ENCODE results near the gene SLC22A8.
"Not testable (repeated sequence)": the region's sequence is repeated elsewhere in the genome, so short reads cannot be mapped to it uniquely, and the experiment has no call there.

The SLC22A8 gene, protein sequence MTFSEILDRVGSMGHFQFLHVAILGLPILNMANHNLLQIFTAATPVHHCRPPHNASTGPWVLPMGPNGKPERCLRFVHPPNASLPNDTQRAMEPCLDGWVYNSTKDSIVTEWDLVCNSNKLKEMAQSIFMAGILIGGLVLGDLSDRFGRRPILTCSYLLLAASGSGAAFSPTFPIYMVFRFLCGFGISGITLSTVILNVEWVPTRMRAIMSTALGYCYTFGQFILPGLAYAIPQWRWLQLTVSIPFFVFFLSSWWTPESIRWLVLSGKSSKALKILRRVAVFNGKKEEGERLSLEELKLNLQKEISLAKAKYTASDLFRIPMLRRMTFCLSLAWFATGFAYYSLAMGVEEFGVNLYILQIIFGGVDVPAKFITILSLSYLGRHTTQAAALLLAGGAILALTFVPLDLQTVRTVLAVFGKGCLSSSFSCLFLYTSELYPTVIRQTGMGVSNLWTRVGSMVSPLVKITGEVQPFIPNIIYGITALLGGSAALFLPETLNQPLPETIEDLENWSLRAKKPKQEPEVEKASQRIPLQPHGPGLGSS

DNA sequence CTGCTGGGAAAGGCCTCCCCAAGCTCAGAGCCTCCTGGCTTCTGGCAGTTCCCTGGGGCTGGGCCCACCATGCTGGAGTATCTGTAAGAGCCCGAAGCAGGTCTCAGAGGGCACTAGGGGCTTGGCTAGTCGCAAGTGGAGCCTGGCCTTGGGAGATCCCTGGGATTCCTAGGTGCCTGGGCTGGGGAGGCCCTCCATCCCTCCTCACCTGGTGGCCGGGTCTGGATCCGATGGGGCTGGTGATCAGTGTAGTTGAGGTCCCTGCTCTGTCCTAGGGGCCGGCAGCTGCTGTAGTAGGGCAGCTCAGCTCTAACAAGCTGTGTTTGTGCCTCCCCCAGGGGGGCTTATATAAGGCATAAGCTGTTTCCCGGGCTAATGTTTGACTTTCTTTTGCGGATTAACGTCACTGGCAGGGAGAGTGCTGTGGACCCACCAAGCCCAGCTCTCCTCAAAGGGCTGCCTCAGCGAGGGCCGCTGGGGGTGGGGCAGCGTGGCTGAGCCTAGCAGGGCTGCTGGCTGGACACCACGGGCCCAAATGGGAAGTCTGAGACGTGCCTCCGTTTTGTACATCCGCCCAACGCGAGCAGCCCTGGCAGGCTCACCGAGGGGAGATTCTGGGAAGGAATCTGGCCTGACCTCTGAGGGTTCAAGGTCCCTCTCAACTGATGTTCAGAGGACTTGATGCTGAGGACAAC, at the start of gene SLC22A8:
Gene SLC22A8 (minus strand): TSS at position 321 of the 695 bp plus-strand sequence. CDS start 883 bp downstream, outside the sequence.
- peaks cover 10% of the 10 kb centered on the region for H3K27me3 Mint-ChIP-seq
- H3K27ac Mint-ChIP-seq: no peak within 1 kb of the TSS
- H3K4me1 Mint-ChIP-seq (ENCODE audit: low read depth): no peaks in the 10 kb centered on the region
- no peaks in the 10 kb centered on the region for H3K36me3 Mint-ChIP-seq (ENCODE audit: low read depth)
- DNase-seq: no peak
- H3K4me3 Mint-ChIP-seq: no peak within 1 kb of the TSS
- no peaks in the 10 kb centered on the region for H3K9me3 Mint-ChIP-seq

DNA sequence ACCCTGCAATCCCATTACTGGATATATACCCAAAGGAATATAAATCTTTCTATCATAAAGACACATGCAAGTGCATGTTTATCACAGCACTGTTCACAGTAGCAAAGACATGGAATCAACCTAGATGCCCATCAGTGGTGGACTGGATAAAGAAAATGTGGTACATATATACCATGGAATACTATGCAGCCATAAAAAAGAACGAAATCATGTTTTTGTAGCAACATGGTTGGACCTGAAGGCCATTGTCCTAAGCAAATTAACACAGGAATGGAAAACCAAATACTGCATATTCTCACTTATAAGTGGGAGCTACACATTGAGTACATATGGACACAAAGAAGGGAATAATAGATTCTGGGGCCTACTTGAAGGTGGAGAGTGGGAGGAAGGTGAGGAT, 30.6 kb upstream of the SLC22A8 start:
- not testable (repeated sequence) for H3K4me3 Mint-ChIP-seq; H3K9me3 Mint-ChIP-seq; DNase-seq; H3K27ac Mint-ChIP-seq; H3K36me3 Mint-ChIP-seq (ENCODE audit: low read depth); H3K4me1 Mint-ChIP-seq (ENCODE audit: low read depth)
- peaks cover 40% of the 10 kb centered on the region for H3K27me3 Mint-ChIP-seq

DNA sequence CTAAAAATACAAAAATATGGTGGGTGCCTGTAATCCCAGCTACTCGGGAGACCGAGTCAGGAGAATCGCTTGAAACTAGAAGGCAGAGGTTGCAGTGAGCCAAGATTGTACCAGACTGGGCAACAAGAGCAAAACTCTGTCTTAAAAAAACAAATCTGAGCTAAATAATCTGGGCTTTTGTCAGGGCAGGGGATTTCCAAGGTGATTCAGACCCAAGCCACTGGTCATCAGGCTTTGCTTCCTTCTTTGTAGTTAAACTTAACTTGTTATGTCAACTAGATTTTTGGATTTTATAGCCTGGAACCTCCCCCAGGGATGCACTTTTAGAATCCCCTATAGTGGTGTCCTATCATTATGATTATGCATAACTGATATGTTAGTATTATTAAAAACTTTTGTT, 27.0 kb upstream of the SLC22A8 start:
- no peak overlapping the region for H3K4me3 Mint-ChIP-seq
- H3K36me3 Mint-ChIP-seq (ENCODE audit: low read depth): no peaks in the 10 kb centered on the region
- no peaks in the 10 kb centered on the region for H3K4me1 Mint-ChIP-seq (ENCODE audit: low read depth)
- H3K27me3 Mint-ChIP-seq: peaks cover 40% of the 10 kb centered on the region
- no peak for DNase-seq
- peaks cover 4% of the 10 kb centered on the region for H3K9me3 Mint-ChIP-seq
- no peak overlapping the region for H3K27ac Mint-ChIP-seq

DNA sequence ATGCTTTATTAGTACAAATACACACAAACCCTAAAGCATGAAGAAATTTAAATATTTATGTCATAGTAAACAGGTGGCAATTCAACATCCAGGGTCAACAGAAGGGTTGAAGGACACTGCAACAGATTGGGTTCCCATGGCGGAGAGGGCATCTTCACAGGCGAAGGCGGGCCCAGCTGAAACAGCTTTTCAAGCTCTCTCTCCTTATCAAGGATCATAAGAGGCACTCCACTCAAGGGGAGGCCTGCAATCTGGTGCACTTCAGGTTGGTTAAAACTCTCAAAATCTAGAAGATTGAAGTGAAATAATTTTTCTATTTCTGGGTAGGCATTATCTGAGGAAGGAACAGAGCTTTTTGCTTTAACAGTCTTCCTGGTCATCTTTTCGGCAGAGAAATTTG, 16.8 kb upstream of the SLC22A8 start:
- peaks cover 2% of the 10 kb centered on the region for H3K4me1 Mint-ChIP-seq (ENCODE audit: low read depth)
- H3K27me3 Mint-ChIP-seq: peaks cover 31% of the 10 kb centered on the region
- H3K4me3 Mint-ChIP-seq: no peak overlapping the region
- H3K9me3 Mint-ChIP-seq: no peaks in the 10 kb centered on the region
- H3K36me3 Mint-ChIP-seq (ENCODE audit: low read depth): no peaks in the 10 kb centered on the region
- no peak for DNase-seq
- no peak overlapping the region for H3K27ac Mint-ChIP-seq

DNA sequence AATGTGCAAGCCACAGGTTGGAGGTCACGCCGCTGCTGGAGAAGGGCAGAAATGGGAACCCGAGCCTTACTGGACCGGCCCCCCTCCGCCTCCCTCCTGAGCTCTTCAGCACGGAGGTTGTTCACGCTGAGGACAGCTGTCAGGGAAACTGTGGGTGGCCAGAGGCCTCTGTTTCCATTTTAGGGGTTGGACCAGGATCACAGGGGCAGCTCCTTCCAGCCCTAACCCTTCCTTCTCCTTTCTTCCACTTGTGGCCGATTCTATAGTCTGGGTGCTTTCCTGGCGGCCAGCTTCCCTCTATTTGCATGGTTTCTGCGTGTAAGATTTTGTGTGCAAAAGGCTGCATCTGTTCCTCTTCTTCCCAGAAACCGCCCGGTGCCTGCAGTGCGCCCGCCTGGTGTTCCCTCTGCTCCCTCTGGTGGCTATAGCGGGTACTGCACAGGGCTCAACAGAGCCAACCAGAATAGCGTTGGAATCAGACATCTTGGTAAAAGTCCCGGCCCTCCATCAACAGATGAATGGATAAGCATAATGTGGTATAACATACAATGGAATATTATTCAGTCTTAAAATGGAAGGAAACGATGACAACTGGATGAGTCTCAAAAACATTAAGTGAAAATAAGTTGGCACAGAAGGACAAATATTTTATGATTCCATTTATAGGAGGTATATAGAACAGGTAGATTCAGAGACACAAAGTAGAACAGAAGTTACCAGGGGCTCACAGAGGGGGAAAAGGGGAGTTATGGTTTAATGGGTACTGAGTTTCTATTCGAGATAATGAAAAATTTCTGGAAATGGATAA, 8.4 kb upstream of the SLC22A8 start:
- H3K36me3 Mint-ChIP-seq (ENCODE audit: low read depth): no peaks in the 10 kb centered on the region
- H3K4me1 Mint-ChIP-seq (ENCODE audit: low read depth): peaks cover 4% of the 10 kb centered on the region
- H3K9me3 Mint-ChIP-seq: no peaks in the 10 kb centered on the region
- H3K27me3 Mint-ChIP-seq: peaks cover 17% of the 10 kb centered on the region
- H3K27ac Mint-ChIP-seq: no peak overlapping the region
- peak; percentile 91 for DNase-seq
- H3K4me3 Mint-ChIP-seq: no peak overlapping the region

DNA sequence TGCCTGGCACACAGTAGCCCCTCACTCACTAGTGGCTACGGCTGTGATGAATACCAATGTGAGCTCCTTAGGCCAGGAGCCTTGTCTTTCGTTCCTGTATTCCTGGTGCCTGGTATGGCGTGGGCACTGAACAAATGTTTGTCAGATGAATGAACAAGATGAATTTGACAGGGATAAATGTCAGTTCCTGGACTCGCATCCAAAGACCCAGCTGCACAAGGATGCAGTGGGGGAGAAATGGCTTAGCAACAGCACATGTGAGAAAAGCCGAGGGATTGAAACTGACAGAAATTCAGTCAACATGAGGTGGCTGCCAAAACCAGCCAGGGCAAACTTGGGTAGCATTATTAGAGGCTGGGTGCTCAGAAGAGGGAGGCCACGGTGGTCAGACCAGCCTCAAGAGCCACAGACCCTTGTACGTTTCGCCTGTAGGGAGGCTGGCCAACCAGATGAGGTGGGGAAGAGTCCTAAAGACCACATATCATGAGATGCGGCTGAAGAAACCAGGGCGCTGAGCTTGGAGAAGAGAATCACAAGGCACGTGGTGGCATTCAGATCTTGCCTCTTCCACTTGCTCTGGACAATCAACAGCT, 7.7 kb upstream of the SLC22A8 start:
- Mint-ChIP-seq H3K27ac (no peak overlapping the region), H3K9me3 (no peaks in the 10 kb centered on the region), H3K4me3 (no peak overlapping the region), H3K4me1 (ENCODE audit: low read depth) (peaks cover 4% of the 10 kb centered on the region), H3K27me3 (peaks cover 18% of the 10 kb centered on the region), H3K36me3 (ENCODE audit: low read depth) (no peaks in the 10 kb centered on the region)
- no peak for DNase-seq

DNA sequence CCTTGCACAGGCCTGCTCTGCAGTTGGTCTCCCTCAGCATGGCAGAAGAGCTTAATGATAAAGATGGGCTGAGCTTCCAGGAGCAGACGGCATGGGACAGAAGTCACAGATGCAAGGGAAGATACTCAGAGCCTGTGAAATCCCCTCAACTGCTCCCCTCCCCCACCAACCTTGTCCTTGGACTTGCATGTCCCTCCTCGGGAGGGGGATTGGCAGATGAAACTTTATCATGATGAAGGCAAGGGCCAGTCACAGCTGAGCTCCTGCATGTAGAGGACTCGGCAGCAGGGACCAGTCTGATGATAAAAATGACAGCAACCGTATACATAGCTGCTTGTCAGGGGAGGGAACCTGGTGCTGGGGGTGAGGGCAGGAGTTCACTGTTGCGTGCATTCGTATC, 6.8 kb upstream of the SLC22A8 start:
- Mint-ChIP-seq H3K36me3 (ENCODE audit: low read depth) (no peaks in the 10 kb centered on the region), H3K27me3 (peaks cover 20% of the 10 kb centered on the region), H3K4me1 (ENCODE audit: low read depth) (peaks cover 4% of the 10 kb centered on the region), H3K27ac (no peak overlapping the region), H3K9me3 (no peaks in the 10 kb centered on the region), H3K4me3 (no peak overlapping the region)
- DNase-seq: no peak

DNA sequence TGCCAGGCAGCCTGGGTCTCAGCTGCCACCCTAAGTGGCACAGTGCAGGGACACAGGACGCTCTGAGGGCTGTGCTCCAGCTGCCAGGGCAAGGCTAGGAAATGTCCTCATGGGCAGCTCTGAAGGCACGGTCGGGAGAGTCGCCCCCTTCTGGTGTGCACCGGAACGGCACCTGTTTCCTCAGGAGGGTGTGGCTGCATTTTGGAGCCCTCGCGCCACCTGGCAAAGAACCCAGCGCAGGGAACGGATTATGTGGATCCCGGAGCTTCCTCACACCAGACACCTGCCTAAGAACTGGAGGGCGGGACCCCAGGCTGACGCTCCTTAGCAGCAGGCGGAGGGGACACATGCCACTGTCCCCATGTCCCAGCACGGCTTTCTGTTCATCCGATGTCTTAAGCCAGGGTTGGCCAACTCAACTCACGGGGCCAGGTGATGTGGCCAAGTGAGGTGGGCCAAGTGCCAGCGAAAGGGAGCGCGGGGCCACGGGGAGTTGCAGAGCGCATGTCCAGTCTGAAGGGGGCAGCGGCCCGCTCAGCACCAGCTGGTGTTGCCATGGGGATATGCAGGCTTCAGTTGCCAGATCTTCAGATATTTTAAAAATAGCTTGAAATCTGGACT, 5.1 kb upstream of the SLC22A8 start:
- H3K36me3 Mint-ChIP-seq (ENCODE audit: low read depth): no peaks in the 10 kb centered on the region
- peak; percentile 57 for DNase-seq
- H3K27ac Mint-ChIP-seq: no peak overlapping the region
- H3K9me3 Mint-ChIP-seq: no peaks in the 10 kb centered on the region
- H3K27me3 Mint-ChIP-seq: peaks cover 20% of the 10 kb centered on the region
- H3K4me3 Mint-ChIP-seq: no peak overlapping the region
- peaks cover 4% of the 10 kb centered on the region for H3K4me1 Mint-ChIP-seq (ENCODE audit: low read depth)

DNA sequence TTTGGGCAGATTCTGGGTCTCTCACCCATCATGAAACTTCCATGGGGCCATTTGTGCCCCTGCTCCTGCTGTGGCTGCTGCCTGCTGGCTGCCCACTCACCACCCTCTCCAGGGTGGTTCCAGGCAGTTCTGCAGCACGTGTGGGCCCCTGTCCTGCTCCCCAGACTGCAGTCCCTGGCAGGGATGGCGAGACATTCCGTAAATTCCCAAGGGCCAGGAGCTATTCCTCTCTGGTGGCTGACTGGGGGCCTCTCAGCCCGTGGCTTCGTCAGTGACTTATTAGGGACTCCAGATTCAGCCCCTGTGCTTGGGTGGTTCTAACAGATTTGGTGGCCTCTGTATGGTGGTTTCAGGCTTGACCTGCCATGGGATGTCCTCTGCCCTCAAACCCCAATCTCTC, 3.9 kb upstream of the SLC22A8 start:
- no peak overlapping the region for H3K4me3 Mint-ChIP-seq
- no peak overlapping the region for H3K27ac Mint-ChIP-seq
- no peaks in the 10 kb centered on the region for H3K9me3 Mint-ChIP-seq
- peaks cover 4% of the 10 kb centered on the region for H3K4me1 Mint-ChIP-seq (ENCODE audit: low read depth)
- peaks cover 20% of the 10 kb centered on the region for H3K27me3 Mint-ChIP-seq
- no peak for DNase-seq
- no peaks in the 10 kb centered on the region for H3K36me3 Mint-ChIP-seq (ENCODE audit: low read depth)

DNA sequence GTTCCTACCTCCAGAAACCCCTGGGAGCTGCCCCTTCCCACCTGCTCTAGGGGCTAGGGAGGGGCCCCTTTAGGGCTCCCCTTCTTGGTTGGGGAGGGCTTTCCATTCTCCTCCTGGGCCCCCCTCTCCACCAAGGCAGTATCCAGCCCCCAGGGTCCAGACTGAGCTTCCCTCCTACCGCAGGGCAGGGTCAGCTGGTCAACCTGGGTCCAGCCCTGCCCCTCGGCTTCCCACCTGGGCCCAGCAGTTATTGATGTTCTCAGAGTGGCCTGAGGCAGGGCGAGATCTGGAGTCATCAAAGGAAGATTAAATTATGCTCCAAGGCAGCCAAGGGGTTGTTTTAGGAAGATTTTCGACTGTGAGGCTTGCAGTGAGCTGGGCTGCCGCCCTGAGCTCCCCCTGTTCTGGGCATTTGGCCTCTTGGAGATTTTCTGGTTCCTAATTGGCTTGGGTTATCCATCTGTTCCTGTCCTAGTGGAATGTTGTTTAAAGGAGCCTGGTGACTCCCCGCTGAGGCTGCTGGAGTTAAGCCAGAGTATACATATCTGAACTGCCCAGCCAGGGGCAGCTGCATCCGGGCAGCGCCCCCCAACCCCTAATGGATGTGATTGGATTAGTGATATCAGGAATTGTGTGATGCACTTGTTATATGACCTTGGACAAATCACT, 1.8 kb upstream of the SLC22A8 start:
- H3K9me3 Mint-ChIP-seq: no peaks in the 10 kb centered on the region
- no peak overlapping the region for H3K4me3 Mint-ChIP-seq
- H3K27ac Mint-ChIP-seq: no peak overlapping the region
- H3K4me1 Mint-ChIP-seq (ENCODE audit: low read depth): no peaks in the 10 kb centered on the region
- H3K36me3 Mint-ChIP-seq (ENCODE audit: low read depth): no peaks in the 10 kb centered on the region
- no peak for DNase-seq
- peaks cover 15% of the 10 kb centered on the region for H3K27me3 Mint-ChIP-seq

DNA sequence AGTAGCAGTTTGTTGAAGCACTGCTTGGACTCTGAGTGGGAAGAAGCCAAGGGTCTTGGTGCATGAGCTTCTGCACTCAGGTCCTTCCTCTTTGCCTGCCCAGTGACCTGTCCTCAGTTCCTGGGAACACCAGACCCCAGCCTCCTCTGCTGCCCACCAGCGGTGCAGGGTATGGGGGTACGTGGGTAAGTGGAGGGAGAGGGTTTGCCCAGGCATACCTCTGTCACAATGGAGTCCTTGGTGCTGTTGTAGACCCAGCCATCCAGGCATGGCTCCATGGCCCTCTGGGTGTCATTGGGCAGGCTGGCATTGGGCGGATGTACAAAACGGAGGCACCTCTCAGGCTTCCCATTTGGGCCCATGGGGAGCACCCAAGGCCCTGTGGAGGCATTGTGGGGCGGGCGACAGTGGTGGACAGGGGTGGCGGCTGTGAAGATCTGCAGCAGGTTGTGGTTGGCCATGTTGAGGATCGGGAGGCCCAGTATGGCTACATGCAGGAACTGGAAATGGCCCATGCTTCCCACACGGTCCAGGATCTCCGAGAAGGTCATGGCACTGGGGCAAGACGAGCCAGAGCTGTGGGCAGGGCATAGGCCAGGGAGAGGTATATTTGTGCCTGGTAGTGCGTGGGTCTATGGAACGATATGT, 1.1 kb downstream of the SLC22A8 start:
- DNase-seq: no peak
- Mint-ChIP-seq H3K36me3 (ENCODE audit: low read depth) (no peaks in the 10 kb centered on the region), H3K27ac (no peak overlapping the region), H3K27me3 (peaks cover 10% of the 10 kb centered on the region), H3K4me3 (no peak overlapping the region), H3K4me1 (ENCODE audit: low read depth) (no peaks in the 10 kb centered on the region), H3K9me3 (no peaks in the 10 kb centered on the region)

DNA sequence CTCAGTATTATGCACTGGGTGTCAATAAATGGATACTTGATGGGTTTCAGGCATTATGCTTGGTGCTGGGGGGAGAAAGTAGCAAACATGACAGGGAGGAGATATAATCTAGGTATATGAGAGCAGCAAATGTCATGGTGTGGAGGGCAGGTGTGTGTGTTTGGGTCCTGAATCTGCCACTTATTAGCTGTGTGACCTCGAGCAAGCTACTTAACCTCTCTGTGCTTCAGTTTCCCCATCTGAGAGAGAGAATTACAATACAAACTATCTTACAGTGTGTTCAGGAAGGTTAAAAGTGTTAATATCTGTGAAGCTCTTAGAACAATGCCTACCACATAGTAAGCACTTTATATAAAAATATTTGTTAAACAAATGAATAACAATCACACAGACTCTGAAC, 2.8 kb downstream of the SLC22A8 start:
- Mint-ChIP-seq H3K36me3 (ENCODE audit: low read depth) (no peaks in the 10 kb centered on the region), H3K4me3 (no peak overlapping the region), H3K9me3 (no peaks in the 10 kb centered on the region), H3K27me3 (peaks cover 2% of the 10 kb centered on the region), H3K4me1 (ENCODE audit: low read depth) (no peaks in the 10 kb centered on the region), H3K27ac (no peak overlapping the region)
- no peak for DNase-seq

DNA sequence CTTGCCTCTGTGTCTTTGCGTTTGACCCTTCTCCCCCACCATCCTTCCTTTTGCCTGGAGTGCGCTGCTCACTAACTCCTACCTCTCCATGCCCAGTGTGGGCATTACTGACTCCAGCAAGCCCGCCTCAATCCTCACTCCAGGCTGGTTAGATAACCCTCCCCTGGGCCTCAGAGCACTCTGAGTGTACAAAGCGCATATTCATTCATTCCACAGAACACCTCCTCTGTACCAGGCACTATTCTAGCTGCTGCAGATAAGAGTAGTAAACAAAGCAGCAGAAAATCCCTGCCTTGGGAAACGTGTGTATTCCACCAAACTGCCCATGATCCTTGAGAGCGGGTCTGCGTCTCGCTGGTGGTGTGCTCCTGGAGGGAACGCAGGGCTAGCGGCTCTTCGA, 3.2 kb downstream of the SLC22A8 start:
- Mint-ChIP-seq H3K9me3 (no peaks in the 10 kb centered on the region), H3K27ac (no peak overlapping the region), H3K4me3 (no peak overlapping the region), H3K27me3 (no peaks in the 10 kb centered on the region), H3K36me3 (ENCODE audit: low read depth) (no peaks in the 10 kb centered on the region), H3K4me1 (ENCODE audit: low read depth) (no peaks in the 10 kb centered on the region)
- no peak for DNase-seq
